ENCODE measurements around the gene KPNB1. TPM values are rescaled to one million over a fixed set of nuclear protein-coding genes. Genes with fewer than 3 reads are reported as not detected.

Gene KPNB1
- total and polyA plus RNA-seq, 2 of the 4 experiments (the other 2 are of a cell fraction): 206 to 1,082 TPM

- H2BK5ac ChIP-seq (ENCODE audit: low read depth, low read length, poor library complexity, severe bottlenecking): no peak overlapping the region
- ChIA-PET POLR2A (ENCODE audit: unreplicated experiment) (no interaction called here), CTCF (interaction anchor here (1.5 kb wide), 1 partner anchor 12 kb away, joined by 8 read pairs; no protein-coding TSS in a partner anchor)
- 0 out of 2 replicates have a peak, but pooled peaks cover 1% of the 10 kb centered on the region for H3K4me1 ChIP-seq (ENCODE audit: control insufficient read depth, insufficient read depth, low read length)
- in situ Hi-C loops (cut with MboI; ENCODE audit: low sequenced_read_pairs): no loop called here
- H2BK120ac ChIP-seq (ENCODE audit: low read depth, low read length): no peak overlapping the region
- no peak overlapping the region for H2AK9ac ChIP-seq (replicated peaks; ENCODE audit: low read depth, low read length, poor library complexity)
- no peaks in the 10 kb centered on the region for H3K79me1 ChIP-seq (ENCODE audit: low read depth in 1 of 2, low read length in 2 of 2)
- H3K9me1 ChIP-seq (ENCODE audit: insufficient read depth, low read length): peaks cover 3% of the 10 kb centered on the region; the same call in 1 of the 2 replicates
- H3K27me3 ChIP-seq (ENCODE audit: control insufficient read depth, insufficient read depth, low read length): no peaks in the 10 kb centered on the region
- no peak overlapping the region for H4K5ac ChIP-seq (ENCODE audit: low read depth, low read length)
- no TSS peak for BruUV-seq (replicated peaks)
- dilution Hi-C loops (cut with HindIII; ENCODE audit: low sequenced_read_pairs, unreplicated experiment): no loop called here
- H4K91ac ChIP-seq (ENCODE audit: insufficient read depth, low read depth, low read length): no peak overlapping the region
- no peak overlapping the region for H3K18ac ChIP-seq (ENCODE audit: low read depth, low read length)
- H3K4ac ChIP-seq (ENCODE audit: low read depth, low read length): no peak overlapping the region
- no peak overlapping the region for H3K56ac ChIP-seq (ENCODE audit: extremely low read depth, insufficient read depth, low read length)
- no peak overlapping the region for H2BK15ac ChIP-seq (ENCODE audit: low read depth, low read length)
- H2BK20ac ChIP-seq (ENCODE audit: low read depth, low read length): no peak overlapping the region
- H2AFZ ChIP-seq (replicated peaks; ENCODE audit: low read length, poor library complexity): peak overlapping the region; percentile 5
- H3K4me2 ChIP-seq (ENCODE audit: low read depth, low read length): no peak overlapping the region
- no peaks in the 10 kb centered on the region for H3K9me3 ChIP-seq (ENCODE audit: control insufficient read depth, insufficient read depth, low read length)
- intact Hi-C loops (cut with micrococcal nuclease): no loop called here
- TF ChIP-seq MAFK (IDR thresholded peaks at IDR 0.05; ENCODE audit: low read depth, low read length) (no peak), NFE2L2 (IDR thresholded peaks at IDR 0.05; ENCODE audit: low read depth, low read length) (no peak), MXI1 (IDR thresholded peaks at IDR 0.05; ENCODE audit: borderline replicate concordance, low read depth, low read length) (no peak), POLR2A (IDR thresholded peaks at IDR 0.05; ENCODE audit: low read depth, low read length) (no peak), RFX5 (IDR thresholded peaks at IDR 0.05; ENCODE audit: low read depth, low read length) (no peak), CEBPB (IDR thresholded peaks at IDR 0.05; ENCODE audit: low read depth, low read length) (no peak), BHLHE40 (IDR thresholded peaks at IDR 0.05; ENCODE audit: low read depth, low read length) (no peak), CHD1 (IDR thresholded peaks at IDR 0.05; ENCODE audit: low read depth, low read length) (no peak), RCOR1 (IDR thresholded peaks at IDR 0.05; ENCODE audit: insufficient replicate concordance, low read length) (no peak)
- H3K27ac ChIP-seq (ENCODE audit: insufficient read depth, low read length): no peak overlapping the region
- DNase-seq: no peak
- no peak overlapping the region for H3K23ac ChIP-seq (ENCODE audit: low read depth, low read length)
- no peak overlapping the region for H3K4me3 ChIP-seq (ENCODE audit: insufficient read depth, low read depth, low read length)
- no peak for ATAC-seq (ENCODE audit: low read depth)
- peaks cover 14% of the 10 kb centered on the region; the same call in 1 of the 2 replicates for H3K36me3 ChIP-seq (ENCODE audit: control insufficient read depth, insufficient read depth, low read length)
- H3K9ac ChIP-seq (ENCODE audit: low read depth, low read length): no peak overlapping the region
- H3K14ac ChIP-seq (replicated peaks; ENCODE audit: low read depth, low read length): no peak overlapping the region
- no peak overlapping the region for H2AK5ac ChIP-seq (ENCODE audit: low read depth, low read length)
- H4K20me1 ChIP-seq (ENCODE audit: insufficient read depth, low read length): peaks cover 10% of the 10 kb centered on the region
- WGBS, 2 experiments (ENCODE audit: extremely low coverage in 2 of 2, insufficient read length in 1 of 2): 77% methylated on average over 3 of the region's 12 CpGs; no CpG with 5 or more reads in 1 of the 2 experiments
- H4K8ac ChIP-seq (ENCODE audit: low read depth in 2 of 2, low read length in 2 of 2): no peak overlapping the region
Observed at GRCh38 chr17:47705536-47706530, 56.1 kb downstream of the KPNB1 start.

Data from IMR-90 (cell line).